ENCODE data around the gene FCMR. TPM values are rescaled to one million over a fixed set of nuclear protein-coding genes. Genes with fewer than 3 reads are reported as not detected.
A peak's percentile ranks its signal among the peaks of the same experiment; 100 is the strongest.

Gene FCMR
- polyA plus RNA-seq, 3 donors, result 1.9 to 3.0 (median 2.2) TPM

DNA sequence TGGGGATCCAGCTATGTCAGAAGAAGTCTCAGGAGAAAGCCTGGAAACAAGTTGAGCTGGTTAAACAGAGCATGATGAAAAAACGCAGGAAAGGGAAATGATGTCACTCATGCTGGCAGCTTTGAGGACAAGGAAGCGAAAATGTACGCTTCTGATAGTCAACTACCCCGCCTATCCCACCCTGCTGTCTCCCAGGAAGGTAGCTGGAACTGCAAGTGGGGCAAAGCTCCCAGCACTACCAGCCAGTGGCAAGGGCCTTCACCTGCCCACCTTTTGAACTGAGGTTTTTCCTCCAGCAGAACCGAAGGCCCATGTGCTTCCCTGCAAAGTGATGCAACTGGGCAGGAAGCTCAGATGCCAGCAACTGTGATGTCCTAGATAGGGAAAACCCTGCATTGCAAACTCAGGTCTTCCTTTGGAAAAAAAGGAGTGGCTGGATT is 62.6 kb downstream of the FCMR start:
- Mint-ChIP-seq H3K27me3 (ENCODE audit: low read depth in 3 of 3) (peaks cover 11 to 17% (median 12%) of the 10 kb centered on the region in 3 donors), H3K36me3 (no peaks in the 10 kb centered on the region), H3K27ac (peak overlapping the region; percentile 18 to 81 (median 60)), H3K4me3 (peak overlapping the region; percentile 73 to 90), H3K4me1 (peaks cover 18% of the 10 kb centered on the region), H3K9me3 (peaks cover 0 to 2% (median 1%) of the 10 kb centered on the region in 7 donors)
- peaks cover 12 to 14% of the 10 kb centered on the region in 2 donors for H3K4me1 ChIP-seq (ENCODE audit: control insufficient read depth in 1 of 2, insufficient read depth in 2 of 2, low read length in 2 of 2)
- no peaks in the 10 kb centered on the region for H4K20me1 ChIP-seq (ENCODE audit: insufficient read depth, low read length)
- H3K4me2 ChIP-seq (replicated peaks; ENCODE audit: extremely low read depth, low read length, poor library complexity, severe bottlenecking), result peak overlapping the region; percentile 78
- peak overlapping the region; percentile 83 for H2AFZ ChIP-seq (ENCODE audit: insufficient read depth, low read depth, low read length, poor library complexity, severe bottlenecking)
- H3K9me3 ChIP-seq (replicated peaks in 1 of 2; ENCODE audit: control insufficient read depth in 1 of 2, insufficient read depth in 1 of 2, low read length in 2 of 2), result no peaks in the 10 kb centered on the region
- no peaks in the 10 kb centered on the region for H3K36me3 ChIP-seq (replicated peaks in 1 of 2; ENCODE audit: control insufficient read depth in 1 of 2, insufficient read depth in 2 of 2, low read length in 2 of 2)
- peak overlapping the region in 1 of 2 donors; percentile 83 for H3K27ac ChIP-seq (ENCODE audit: low read depth in 1 of 2, low read length in 2 of 2)
- peak; percentile 54 to 87 (median 78) for DNase-seq
- TF ChIP-seq, protein P1, sequence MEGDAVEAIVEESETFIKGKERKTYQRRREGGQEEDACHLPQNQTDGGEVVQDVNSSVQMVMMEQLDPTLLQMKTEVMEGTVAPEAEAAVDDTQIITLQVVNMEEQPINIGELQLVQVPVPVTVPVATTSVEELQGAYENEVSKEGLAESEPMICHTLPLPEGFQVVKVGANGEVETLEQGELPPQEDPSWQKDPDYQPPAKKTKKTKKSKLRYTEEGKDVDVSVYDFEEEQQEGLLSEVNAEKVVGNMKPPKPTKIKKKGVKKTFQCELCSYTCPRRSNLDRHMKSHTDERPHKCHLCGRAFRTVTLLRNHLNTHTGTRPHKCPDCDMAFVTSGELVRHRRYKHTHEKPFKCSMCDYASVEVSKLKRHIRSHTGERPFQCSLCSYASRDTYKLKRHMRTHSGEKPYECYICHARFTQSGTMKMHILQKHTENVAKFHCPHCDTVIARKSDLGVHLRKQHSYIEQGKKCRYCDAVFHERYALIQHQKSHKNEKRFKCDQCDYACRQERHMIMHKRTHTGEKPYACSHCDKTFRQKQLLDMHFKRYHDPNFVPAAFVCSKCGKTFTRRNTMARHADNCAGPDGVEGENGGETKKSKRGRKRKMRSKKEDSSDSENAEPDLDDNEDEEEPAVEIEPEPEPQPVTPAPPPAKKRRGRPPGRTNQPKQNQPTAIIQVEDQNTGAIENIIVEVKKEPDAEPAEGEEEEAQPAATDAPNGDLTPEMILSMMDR (IDR thresholded peaks at IDR 0.05), result no peak
- WGBS (ENCODE audit: insufficient coverage), result 17% methylated on average over 5 of the region's 5 CpGs
- H3K27me3 ChIP-seq (ENCODE audit: control insufficient read depth in 2 of 2, insufficient read depth in 2 of 2, low read length in 2 of 2), result peaks cover 8 to 10% of the 10 kb centered on the region in 2 donors
- H3K9ac ChIP-seq (ENCODE audit: insufficient read depth, low read length, poor library complexity, severe bottlenecking), result peak overlapping the region; percentile 41
- H3K79me2 ChIP-seq (ENCODE audit: insufficient read depth, low read length), result no peaks in the 10 kb centered on the region
- intact Hi-C loops (cut with micrococcal nuclease), result no loop called here
- H3K4me3 ChIP-seq (replicated peaks in 1 of 3; ENCODE audit: low read depth in 2 of 3, low read length in 3 of 3), result peak overlapping the region; percentile 31 to 77 (median 41)

DNA sequence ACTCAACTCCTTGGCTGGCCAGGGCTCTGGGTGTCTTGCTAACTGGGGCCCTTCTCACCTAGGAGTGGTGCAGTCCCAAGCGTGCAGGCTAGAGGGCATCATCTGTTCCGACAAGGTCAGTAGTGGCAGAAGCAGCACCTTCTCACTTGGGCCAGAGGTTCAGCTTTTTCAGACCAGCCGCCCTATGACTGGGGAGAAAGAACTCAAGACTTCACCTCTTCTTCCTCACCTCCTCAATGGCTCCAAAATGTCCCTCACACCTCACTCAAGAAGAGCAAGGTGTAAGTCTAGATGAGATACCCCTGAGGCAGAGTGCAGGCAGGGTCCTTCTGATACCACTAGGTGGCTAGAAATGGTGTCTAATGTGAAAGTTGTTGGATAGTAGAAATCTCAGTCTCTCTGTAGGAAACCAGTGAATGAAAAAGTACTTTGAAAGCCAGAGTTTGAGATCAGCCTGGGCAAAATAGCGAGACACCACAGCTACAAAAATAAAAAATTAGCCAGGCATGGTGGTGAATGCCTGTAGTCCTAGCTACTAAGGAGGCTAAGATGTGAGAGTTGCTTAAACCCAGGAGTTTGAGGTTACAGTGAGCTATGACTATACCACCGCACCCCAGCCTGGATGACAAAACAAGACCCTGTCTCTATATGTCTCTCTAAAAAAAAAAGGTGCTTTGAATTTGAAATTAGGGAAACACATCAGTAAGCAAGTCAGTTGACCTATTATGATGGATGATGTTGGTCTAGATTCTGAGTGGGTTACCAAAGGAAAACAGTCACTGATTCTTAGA is 64.9 kb downstream of the FCMR start:
- Histone ChIP-seq H3K4me2 (replicated peaks; ENCODE audit: extremely low read depth, low read length, poor library complexity, severe bottlenecking) (no peak overlapping the region), H3K27ac (ENCODE audit: low read depth in 1 of 2, low read length in 2 of 2) (no peak overlapping the region), H4K20me1 (ENCODE audit: insufficient read depth, low read length) (no peaks in the 10 kb centered on the region), H3K9me3 (replicated peaks in 1 of 2; ENCODE audit: control insufficient read depth in 1 of 2, insufficient read depth in 1 of 2, low read length in 2 of 2) (no peaks in the 10 kb centered on the region), H3K27me3 (ENCODE audit: control insufficient read depth in 2 of 2, insufficient read depth in 2 of 2, low read length in 2 of 2) (peaks cover 0 to 7% of the 10 kb centered on the region in 2 donors), H2AFZ (ENCODE audit: insufficient read depth, low read depth, low read length, poor library complexity, severe bottlenecking) (no peak overlapping the region), H3K79me2 (ENCODE audit: insufficient read depth, low read length) (no peaks in the 10 kb centered on the region), H3K4me3 (replicated peaks in 1 of 3; ENCODE audit: low read depth in 2 of 3, low read length in 3 of 3) (no peak overlapping the region), H3K36me3 (replicated peaks in 1 of 2; ENCODE audit: control insufficient read depth in 1 of 2, insufficient read depth in 2 of 2, low read length in 2 of 2) (no peaks in the 10 kb centered on the region), H3K4me1 (ENCODE audit: control insufficient read depth in 1 of 2, insufficient read depth in 2 of 2, low read length in 2 of 2) (peaks cover 12 to 14% of the 10 kb centered on the region in 2 donors), H3K9ac (ENCODE audit: insufficient read depth, low read length, poor library complexity, severe bottlenecking) (no peak overlapping the region)
- WGBS (ENCODE audit: insufficient coverage), result 100% methylated on average over 1 of the region's 5 CpGs
- intact Hi-C loops (cut with micrococcal nuclease), result no loop called here
- Mint-ChIP-seq H3K9me3 (peaks cover 0 to 8% (median 1%) of the 10 kb centered on the region in 7 donors), H3K4me3 (peak overlapping the region in 1 of 2 donors; percentile 19), H3K27ac (peak overlapping the region in 2 of 7 donors; percentile 48 to 51), H3K4me1 (peaks cover 18% of the 10 kb centered on the region), H3K36me3 (no peaks in the 10 kb centered on the region), H3K27me3 (ENCODE audit: low read depth in 3 of 3) (peaks cover 8 to 14% (median 12%) of the 10 kb centered on the region in 3 donors)
- DNase-seq, result no peak
- TF ChIP-seq, protein P1 (IDR thresholded peaks at IDR 0.05), result peak; percentile 20

Data from CD14-positive monocyte (primary cell).